GM19193 (cell line): Measurements from ENCODE around the gene ALDH16A1.

ENCODE experiments used
- POLR2A ChIP-seq: IDR thresholded peaks from 4 replicates; pipeline ENCODE4 v1.6.1; 2011; ENCODE audit not compliant: insufficient read depth, insufficient read length; ENCODE audit errors: extremely low read depth

Gene ALDH16A1

GRCh38 chr19:49420227-49420626, 32.8 kb upstream of the ALDH16A1 start:
- no peak for TF ChIP-seq POLR2A

GRCh38 chr19:49421039-49421877, 31.8 kb upstream of the ALDH16A1 start:
- TF ChIP-seq POLR2A, result no peak

- no peak for TF ChIP-seq POLR2A
Measured at GRCh38 chr19:49421878-49422202, 31.2 kb upstream of the ALDH16A1 start.

GRCh38 chr19:49422407-49423070, 30.5 kb upstream of the ALDH16A1 start:
- TF ChIP-seq POLR2A, result no peak

DNA sequence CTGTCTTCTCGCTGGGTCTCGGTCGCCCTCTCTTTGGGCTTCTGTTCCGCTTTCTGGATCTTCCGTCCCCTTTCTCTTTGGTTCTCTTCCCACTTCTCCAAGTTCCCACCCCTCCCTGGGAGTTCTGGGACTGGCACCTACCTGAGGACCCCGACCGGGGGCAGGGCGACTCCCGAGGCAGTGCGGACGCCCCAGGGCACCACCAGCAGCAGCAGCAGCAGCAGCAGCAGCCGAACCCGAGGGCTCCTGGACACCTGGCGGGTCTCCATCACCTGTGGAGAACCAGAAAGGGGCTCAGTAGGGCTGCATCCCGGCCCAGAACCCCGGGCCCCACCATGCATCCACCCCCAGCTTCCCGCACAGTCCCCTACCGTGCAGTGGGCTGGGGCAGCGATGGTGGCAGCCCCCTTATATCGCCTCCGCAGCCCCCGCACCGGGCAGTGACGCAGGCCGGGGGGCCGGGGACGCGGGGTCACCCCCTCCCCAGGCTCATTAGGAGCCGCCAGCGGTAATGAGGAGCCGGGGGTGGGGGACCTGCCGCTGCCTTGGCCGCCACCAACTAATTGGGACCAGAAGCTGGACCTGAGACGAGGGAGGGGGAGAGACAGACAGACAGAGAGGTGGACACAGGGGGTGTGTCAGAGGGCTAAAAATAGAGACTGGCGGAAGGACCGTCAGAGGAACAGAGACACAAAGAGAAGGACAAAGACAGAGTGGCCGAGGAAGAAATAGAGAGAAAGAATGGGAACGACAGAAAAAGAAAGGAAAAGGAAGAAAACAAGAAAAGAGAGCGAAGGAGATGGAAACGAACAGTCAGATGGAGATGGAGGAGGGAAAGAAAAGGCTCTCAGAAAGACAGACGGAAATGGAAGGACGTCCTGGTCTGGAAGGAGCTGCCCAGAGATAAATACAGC, 29.7 kb upstream of the ALDH16A1 start, which contains the start of gene PTH2:
Gene PTH2, minus strand, starts transcription at position 371 of the 914 bp plus-strand sequence. Its CDS starts 102 bp downstream, at position 269.
- no peak for TF ChIP-seq POLR2A

DNA sequence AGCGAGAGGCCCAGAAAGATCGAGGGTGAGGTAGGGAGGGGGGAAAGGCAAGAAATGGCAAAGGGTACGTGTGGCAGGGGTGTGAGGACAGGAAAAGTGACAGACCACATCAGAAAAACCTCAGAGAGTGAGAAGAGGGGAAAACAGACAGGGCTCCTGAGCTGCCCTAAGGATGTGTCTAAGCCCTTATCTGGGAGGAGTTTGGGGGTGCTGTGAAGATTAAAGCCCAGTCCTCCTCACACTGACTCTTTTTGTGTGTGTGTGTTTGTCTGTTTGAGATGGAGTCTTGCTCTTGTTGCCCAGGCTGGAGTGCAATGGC, 29.1 kb upstream of the ALDH16A1 start:
- no peak for TF ChIP-seq POLR2A

GRCh38 chr19:49425178-49425577, 27.8 kb upstream of the ALDH16A1 start, which contains the start of gene GFY:
GFY (plus strand) TSS chr19:49425388; CDS start chr19:49426431, 1,043 bp downstream.
- no peak for TF ChIP-seq POLR2A

DNA sequence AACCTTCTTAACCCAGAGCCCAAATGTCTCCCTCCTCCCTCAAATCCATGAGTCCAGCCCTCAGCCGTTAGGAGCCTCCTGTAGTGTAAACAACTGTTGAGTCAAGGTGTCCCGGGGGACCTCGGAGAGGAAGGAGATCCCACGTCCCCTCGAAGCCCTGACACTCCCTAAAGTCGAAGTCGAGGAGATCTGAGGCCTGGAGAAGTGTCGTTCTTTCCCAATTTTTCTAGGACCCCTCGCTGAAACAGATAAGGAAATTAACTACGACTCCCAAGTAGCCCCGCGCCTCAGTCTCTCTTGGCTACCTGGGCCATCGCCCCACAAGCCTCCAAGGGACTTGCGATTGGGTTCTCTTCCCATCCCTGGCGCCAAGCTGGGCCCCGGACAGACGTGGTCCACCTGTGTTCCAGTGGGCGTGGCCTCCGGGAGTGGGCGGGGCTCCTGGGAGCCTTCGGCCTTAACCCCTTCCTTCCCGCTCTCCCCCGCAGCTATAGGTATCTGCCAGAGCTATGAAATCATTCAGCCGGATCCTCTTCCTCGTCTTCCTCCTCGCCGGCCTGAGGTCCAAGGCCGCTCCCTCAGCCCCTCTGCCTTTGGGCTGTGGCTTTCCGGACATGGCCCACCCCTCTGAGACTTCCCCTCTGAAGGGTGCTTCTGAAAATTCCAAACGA, 27.0 kb upstream of the ALDH16A1 start:
- no peak for TF ChIP-seq POLR2A

DNA sequence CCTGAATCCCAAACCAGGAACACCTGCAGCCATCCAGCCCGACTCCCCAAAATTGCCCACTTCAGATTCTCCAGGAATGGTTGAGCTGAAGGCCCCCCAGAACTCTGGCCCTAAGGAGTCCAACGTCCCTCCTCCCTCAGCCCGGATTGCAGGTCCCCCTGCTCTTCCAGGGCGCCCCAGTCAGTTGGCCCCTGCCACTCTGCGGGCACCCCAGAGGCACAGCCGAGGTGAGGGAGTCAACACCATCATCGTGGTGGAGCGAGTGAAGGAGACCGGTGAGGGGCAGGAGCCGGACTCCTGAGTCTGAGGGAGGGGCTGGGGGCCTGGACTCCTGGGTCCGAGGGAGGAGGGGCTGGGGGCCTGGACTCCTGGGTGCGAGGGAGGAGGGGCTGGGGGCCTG, 25.7 kb upstream of the ALDH16A1 start:
- TF ChIP-seq POLR2A, result no peak

DNA sequence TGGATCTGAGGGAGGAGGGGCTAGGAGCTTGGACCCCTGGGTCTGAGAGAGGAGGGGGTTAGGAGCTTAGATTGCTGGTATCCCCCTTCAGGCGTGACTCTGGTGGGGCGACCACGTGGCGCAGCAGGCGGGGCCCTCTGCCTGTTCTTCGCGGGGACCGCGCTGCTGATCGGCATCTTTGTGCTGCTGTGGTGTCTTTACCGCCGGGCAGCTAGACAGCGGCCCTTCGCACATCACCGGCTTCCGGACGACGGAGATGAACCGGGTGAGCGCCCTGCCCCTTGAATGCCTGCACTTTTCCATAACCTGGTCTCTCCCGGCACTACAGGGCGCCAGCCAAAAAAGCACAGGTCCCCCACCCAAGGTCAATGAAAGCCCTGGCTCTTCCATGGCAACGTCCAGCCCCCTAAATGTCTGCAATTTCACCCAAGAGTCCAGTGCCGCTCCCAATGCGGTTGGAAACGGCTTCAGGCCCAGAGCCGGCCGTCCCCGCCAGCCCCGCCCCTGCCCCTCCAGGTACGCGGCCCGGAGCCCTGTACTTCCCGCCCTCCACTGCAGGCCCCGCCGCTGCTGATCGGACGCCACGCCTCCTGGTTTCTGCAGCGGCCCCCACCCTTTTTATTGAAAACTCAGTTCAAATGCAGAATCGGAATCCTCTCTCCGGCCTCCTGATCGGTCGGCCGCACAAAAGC, 25.0 kb upstream of the ALDH16A1 start:
- no peak for TF ChIP-seq POLR2A

- TF ChIP-seq POLR2A, result no peak
Measured at GRCh38 chr19:49428547-49429451, 24.2 kb upstream of the ALDH16A1 start.

- no peak for TF ChIP-seq POLR2A
Measured at GRCh38 chr19:49430172-49430677, 22.8 kb upstream of the ALDH16A1 start.
